Vagina (tissue), 1 donor: ENCODE data around the gene GRIA1. TPM values are rescaled to one million over a fixed set of nuclear protein-coding genes. Genes with fewer than 3 reads are reported as not detected.

Experiments
- small RNA-seq: library from RNA; depleted of rRNA; stranded (forward); fragments of <200 nt; gene quantifications from one replicate; pipeline ENCODE3, GENCODE V24; 2016
- total RNA-seq: library from RNA; depleted of rRNA; stranded (reverse); fragments of >200 nt; gene quantifications from one replicate; pipeline ENCODE4 v1.2.3, GENCODE V29; 2016

Gene GRIA1
- total RNA-seq, 1 donor from 2014 or later, result not detected

Small RNA genes lying within 50 kb of the gene (small RNA-seq; reads per million reads assigned to genes)
- not detected for gene RN7SL177P
